Testis (tissue), 2 donors: Measurements from ENCODE around the gene NLRC4.

ENCODE experiments used
- CTCF ChIP-seq, 3 experiments: fragments of 450-650 bp in 2 of 3; fragments of 200-600 bp in 1 of 3; sonication (generic) in 1 of 3; IDR thresholded peaks; one replicate each; pipeline ENCODE4 v1.5.1; 2016 to 2019; ENCODE audit warnings: antibody characterized with exemption in 3 of 3, mild to moderate bottlenecking in 2 of 3, moderate library complexity in 1 of 3
- POLR2A ChIP-seq: fragments of 450-650 bp; IDR thresholded peaks from one replicate; pipeline ENCODE4 v1.6.1; 2017; ENCODE audit warnings: antibody characterized with exemption, mild to moderate bottlenecking, moderate library complexity

- TF ChIP-seq CTCF (IDR thresholded peaks at IDR 0.05) = no peak
- TF ChIP-seq POLR2A = no peak
These were observed 13.8 kb upstream of the NLRC4 start for GRCh38 chr2:32278478-32278853.
